ENCODE data around the gene UBALD2. TPM values are rescaled to one million over a fixed set of nuclear protein-coding genes. Genes with fewer than 3 reads are reported as not detected.

The UBALD2 gene
- total RNA-seq, 1 donor: 5.1 TPM

GRCh38 chr17:76292567-76292966, 27.4 kb downstream of the UBALD2 start:
- no peak overlapping the region for H2AFZ ChIP-seq (ENCODE audit: low read length)
- no peak overlapping the region for H3K4me2 ChIP-seq (ENCODE audit: insufficient read depth, low read length)
- H3K79me2 ChIP-seq (ENCODE audit: insufficient read depth, low read length): no peaks in the 10 kb centered on the region
- H4K20me1 ChIP-seq (ENCODE audit: insufficient read depth, low read length): no peaks in the 10 kb centered on the region
- DNase-seq (ENCODE audit: insufficient read length, low spot score, missing footprints): no peak
- TF ChIP-seq CTCF (IDR thresholded peaks at IDR 0.05; ENCODE audit: extremely low read depth, low read depth, low read length): no peak
- no peaks in the 10 kb centered on the region for H3K27me3 ChIP-seq (ENCODE audit: insufficient read depth, low read length)
- no peak overlapping the region for H3K4me3 ChIP-seq (ENCODE audit: insufficient read depth, low read length)
- H3K4me1 ChIP-seq (ENCODE audit: insufficient read depth, low read length): no peaks in the 10 kb centered on the region
- H3K27ac ChIP-seq (ENCODE audit: low read depth, low read length): no peak overlapping the region
- no peaks in the 10 kb centered on the region for H3K9me3 ChIP-seq (ENCODE audit: low read depth, low read length)
- H3K36me3 ChIP-seq (ENCODE audit: insufficient read depth, low read length): peaks cover 11% of the 10 kb centered on the region

GRCh38 chr17:76293106-76293505, 28.0 kb downstream of the UBALD2 start:
- no peak overlapping the region for H2AFZ ChIP-seq (ENCODE audit: low read length)
- H3K79me2 ChIP-seq (ENCODE audit: insufficient read depth, low read length): no peaks in the 10 kb centered on the region
- no peaks in the 10 kb centered on the region for H3K27me3 ChIP-seq (ENCODE audit: insufficient read depth, low read length)
- no peak overlapping the region for H3K4me2 ChIP-seq (ENCODE audit: insufficient read depth, low read length)
- H3K36me3 ChIP-seq (ENCODE audit: insufficient read depth, low read length): peaks cover 11% of the 10 kb centered on the region
- H3K4me3 ChIP-seq (ENCODE audit: insufficient read depth, low read length): no peak overlapping the region
- DNase-seq (ENCODE audit: insufficient read length, low spot score, missing footprints): peak; percentile 59
- H3K9me3 ChIP-seq (ENCODE audit: low read depth, low read length): no peaks in the 10 kb centered on the region
- H3K27ac ChIP-seq (ENCODE audit: low read depth, low read length): no peak overlapping the region
- H4K20me1 ChIP-seq (ENCODE audit: insufficient read depth, low read length): no peaks in the 10 kb centered on the region
- H3K4me1 ChIP-seq (ENCODE audit: insufficient read depth, low read length): no peaks in the 10 kb centered on the region
- no peak for TF ChIP-seq CTCF (IDR thresholded peaks at IDR 0.05; ENCODE audit: extremely low read depth, low read depth, low read length)

- Histone ChIP-seq H4K20me1 (ENCODE audit: insufficient read depth, low read length) (no peaks in the 10 kb centered on the region), H3K27ac (ENCODE audit: low read depth, low read length) (no peak overlapping the region), H3K9me3 (ENCODE audit: low read depth, low read length) (no peaks in the 10 kb centered on the region), H3K36me3 (ENCODE audit: insufficient read depth, low read length) (peaks cover 10% of the 10 kb centered on the region), H3K27me3 (ENCODE audit: insufficient read depth, low read length) (no peaks in the 10 kb centered on the region), H2AFZ (ENCODE audit: low read length) (no peak overlapping the region), H3K4me1 (ENCODE audit: insufficient read depth, low read length) (no peaks in the 10 kb centered on the region), H3K4me3 (ENCODE audit: insufficient read depth, low read length) (no peak overlapping the region), H3K79me2 (ENCODE audit: insufficient read depth, low read length) (no peaks in the 10 kb centered on the region), H3K4me2 (ENCODE audit: insufficient read depth, low read length) (no peak overlapping the region)
- TF ChIP-seq CTCF (IDR thresholded peaks at IDR 0.05; ENCODE audit: extremely low read depth, low read depth, low read length): no peak
- DNase-seq (ENCODE audit: insufficient read length, low spot score, missing footprints): peak; percentile 86
Observed at GRCh38 chr17:76296186-76296585, 31.0 kb downstream of the UBALD2 start.

GRCh38 chr17:76296889-76297288, 31.7 kb downstream of the UBALD2 start:
- Histone ChIP-seq H3K4me1 (ENCODE audit: insufficient read depth, low read length) (no peaks in the 10 kb centered on the region), H3K79me2 (ENCODE audit: insufficient read depth, low read length) (no peaks in the 10 kb centered on the region), H3K9me3 (ENCODE audit: low read depth, low read length) (no peaks in the 10 kb centered on the region), H3K4me2 (ENCODE audit: insufficient read depth, low read length) (no peak overlapping the region), H3K27me3 (ENCODE audit: insufficient read depth, low read length) (no peaks in the 10 kb centered on the region), H2AFZ (ENCODE audit: low read length) (no peak overlapping the region), H4K20me1 (ENCODE audit: insufficient read depth, low read length) (no peaks in the 10 kb centered on the region), H3K4me3 (ENCODE audit: insufficient read depth, low read length) (no peak overlapping the region), H3K36me3 (ENCODE audit: insufficient read depth, low read length) (peaks cover 7% of the 10 kb centered on the region), H3K27ac (ENCODE audit: low read depth, low read length) (no peak overlapping the region)
- no peak for TF ChIP-seq CTCF (IDR thresholded peaks at IDR 0.05; ENCODE audit: extremely low read depth, low read depth, low read length)
- DNase-seq (ENCODE audit: insufficient read length, low spot score, missing footprints): no peak
